MM.1S (cell line): ENCODE results near the gene LDLRAD3.

ENCODE experiments used
- DNase-seq: peaks from one replicate; pipeline ENCODE4 v3.0.0-alpha.2; 2015
- H2AFZ ChIP-seq: fragments of 300-600 bp; sonication (generic); 2 replicates; pipeline ENCODE4 v1.6.0; 2016; ENCODE audit warnings: antibody characterized with exemption, low read length
- H3F3A ChIP-seq: fragments of 300-600 bp; sonication (generic); 2 replicates; pipeline ENCODE4 v1.6.1; 2016; ENCODE audit warnings: mild to moderate bottlenecking, antibody characterized with exemption, low read length, moderate library complexity, mixed read lengths; ENCODE audit not compliant: insufficient read depth
- H3K27ac ChIP-seq: fragments of 300-600 bp; sonication (generic); 2 replicates; pipeline ENCODE4 v1.5.1; 2016; ENCODE audit warnings: mild to moderate bottlenecking, low read length
- H3K27me3 ChIP-seq: fragments of 300-600 bp; sonication (generic); replicated peaks from 2 replicates; pipeline ENCODE4 v1.6.0; 2016; ENCODE audit warnings: low read length; ENCODE audit not compliant: insufficient read depth
- H3K36me3 ChIP-seq: fragments of 300-600 bp; sonication (generic); replicated peaks from 2 replicates; pipeline ENCODE4 v1.6.1; 2016; ENCODE audit warnings: mild to moderate bottlenecking, low read length, mixed read lengths; ENCODE audit not compliant: insufficient read depth
- H3K4me1 ChIP-seq: fragments of 300-600 bp; sonication (generic); 2 replicates; pipeline ENCODE4 v1.6.1; 2016; ENCODE audit warnings: low read length, mixed read lengths
- H3K4me2 ChIP-seq: fragments of 300-600 bp; sonication (generic); 2 replicates; pipeline ENCODE4 v1.6.0; 2016; ENCODE audit warnings: low read depth, low read length
- H3K4me3 ChIP-seq: fragments of 300-600 bp; sonication (generic); 2 replicates; pipeline ENCODE4 v1.5.1; 2016; ENCODE audit warnings: low read length, mixed read lengths
- H3K79me2 ChIP-seq: fragments of 300-600 bp; sonication (generic); 2 replicates; pipeline ENCODE4 v1.6.1; 2016; ENCODE audit warnings: mixed run types, low read length, mixed read lengths
- H3K9ac ChIP-seq: fragments of 300-600 bp; sonication (generic); 2 replicates; pipeline ENCODE4 v1.6.1; 2016; ENCODE audit warnings: low read length, mixed read lengths
- H3K9me2 ChIP-seq: fragments of 300-600 bp; sonication (generic); replicated peaks from 2 replicates; pipeline ENCODE4 v1.6.1; 2016; ENCODE audit warnings: mild to moderate bottlenecking, low read length, mixed read lengths; ENCODE audit not compliant: insufficient read depth
- H3K9me3 ChIP-seq: fragments of 300-600 bp; sonication (generic); replicated peaks from 2 replicates; pipeline ENCODE4 v1.6.1; 2016; ENCODE audit warnings: mild to moderate bottlenecking, low read length, mixed read lengths; ENCODE audit not compliant: insufficient read depth
- H4K20me1 ChIP-seq: fragments of 300-600 bp; sonication (generic); 2 replicates; pipeline ENCODE4 v1.6.1; 2016; ENCODE audit warnings: mild to moderate bottlenecking, low read length, moderate library complexity, mixed read lengths; ENCODE audit not compliant: insufficient read depth
- EZH2 ChIP-seq: fragments of 300-600 bp; sonication (generic); optimal IDR thresholded peaks from 2 replicates; pipeline ENCODE3; 2017; ENCODE audit warnings: low read depth, mild to moderate bottlenecking, antibody characterized with exemption, low read length, mixed read lengths
- EZH2phosphoT487 ChIP-seq: fragments of 300-600 bp; sonication (generic); IDR thresholded peaks from 2 replicates; pipeline ENCODE4 v1.6.1; 2018; ENCODE audit warnings: antibody characterized with exemption, low read length
- TF ChIP-seq, protein P1 (sequence below): fragments of 300-600 bp; sonication (generic); IDR thresholded peaks from 2 replicates; pipeline ENCODE4 v1.5.1; 2016; ENCODE audit warnings: antibody characterized with exemption, low read length, mixed read lengths

LDLRAD3 gene

GRCh38 chr11:36109590-36109849, 165.7 kb downstream of the LDLRAD3 start:
- H3K9me3 ChIP-seq = no peaks in the 10 kb centered on the region
- peaks cover 15% of the 10 kb centered on the region; the same call in 1 of the 2 replicates for H3F3A ChIP-seq
- H3K4me3 ChIP-seq = no peak overlapping the region
- peak overlapping the region; percentile 76; the same call in 1 of the 2 replicates for H3K27ac ChIP-seq
- no peak overlapping the region for H3K9ac ChIP-seq
- no peak for DNase-seq
- peaks cover 19% of the 10 kb centered on the region for H3K4me1 ChIP-seq
- no peaks in the 10 kb centered on the region for H3K27me3 ChIP-seq
- no peaks in the 10 kb centered on the region for H3K79me2 ChIP-seq
- H3K4me2 ChIP-seq = peak overlapping the region; percentile 66
- TF ChIP-seq EZH2 (no peak), EZH2phosphoT487 (no peak)
- TF ChIP-seq, protein P1, sequence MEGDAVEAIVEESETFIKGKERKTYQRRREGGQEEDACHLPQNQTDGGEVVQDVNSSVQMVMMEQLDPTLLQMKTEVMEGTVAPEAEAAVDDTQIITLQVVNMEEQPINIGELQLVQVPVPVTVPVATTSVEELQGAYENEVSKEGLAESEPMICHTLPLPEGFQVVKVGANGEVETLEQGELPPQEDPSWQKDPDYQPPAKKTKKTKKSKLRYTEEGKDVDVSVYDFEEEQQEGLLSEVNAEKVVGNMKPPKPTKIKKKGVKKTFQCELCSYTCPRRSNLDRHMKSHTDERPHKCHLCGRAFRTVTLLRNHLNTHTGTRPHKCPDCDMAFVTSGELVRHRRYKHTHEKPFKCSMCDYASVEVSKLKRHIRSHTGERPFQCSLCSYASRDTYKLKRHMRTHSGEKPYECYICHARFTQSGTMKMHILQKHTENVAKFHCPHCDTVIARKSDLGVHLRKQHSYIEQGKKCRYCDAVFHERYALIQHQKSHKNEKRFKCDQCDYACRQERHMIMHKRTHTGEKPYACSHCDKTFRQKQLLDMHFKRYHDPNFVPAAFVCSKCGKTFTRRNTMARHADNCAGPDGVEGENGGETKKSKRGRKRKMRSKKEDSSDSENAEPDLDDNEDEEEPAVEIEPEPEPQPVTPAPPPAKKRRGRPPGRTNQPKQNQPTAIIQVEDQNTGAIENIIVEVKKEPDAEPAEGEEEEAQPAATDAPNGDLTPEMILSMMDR = no peak
- no peaks in the 10 kb centered on the region for H3K9me2 ChIP-seq
- no peaks in the 10 kb centered on the region for H4K20me1 ChIP-seq
- no peaks in the 10 kb centered on the region for H3K36me3 ChIP-seq
- no peak overlapping the region for H2AFZ ChIP-seq

GRCh38 chr11:36109850-36110606, 166.2 kb downstream of the LDLRAD3 start:
- H3K27ac ChIP-seq = peak overlapping the region; percentile 76
- peak overlapping the region; percentile 40 for H2AFZ ChIP-seq
- no peaks in the 10 kb centered on the region for H3K27me3 ChIP-seq
- no peaks in the 10 kb centered on the region for H3K79me2 ChIP-seq
- H3K4me2 ChIP-seq = peak overlapping the region; percentile 66
- peak overlapping the region; percentile 29; the same call in 1 of the 2 replicates for H3K9ac ChIP-seq
- no peaks in the 10 kb centered on the region for H3K36me3 ChIP-seq
- H3K9me2 ChIP-seq = no peaks in the 10 kb centered on the region
- TF ChIP-seq, protein P1 = no peak
- TF ChIP-seq EZH2 = no peak
- TF ChIP-seq EZH2phosphoT487 = no peak
- H3F3A ChIP-seq = peaks cover 15% of the 10 kb centered on the region; the same call in 1 of the 2 replicates
- H3K4me3 ChIP-seq = peak overlapping the region; percentile 29
- H3K4me1 ChIP-seq = peaks cover 19% of the 10 kb centered on the region
- H3K9me3 ChIP-seq = no peaks in the 10 kb centered on the region
- DNase-seq = peak; percentile 79
- H4K20me1 ChIP-seq = no peaks in the 10 kb centered on the region

GRCh38 chr11:36110668-36111410, 167.0 kb downstream of the LDLRAD3 start:
- H3F3A ChIP-seq = peaks cover 15% of the 10 kb centered on the region; the same call in 1 of the 2 replicates
- H3K9ac ChIP-seq = peak overlapping the region; percentile 29; the same call in 1 of the 2 replicates
- H3K27me3 ChIP-seq = no peaks in the 10 kb centered on the region

More at GRCh38 chr11:36110668-36111410, 167.0 kb downstream of the LDLRAD3 start:
- DNase-seq = no peak
- Histone ChIP-seq H3K27ac (peak overlapping the region; percentile 76; the same call in 1 of the 2 replicates), H4K20me1 (no peaks in the 10 kb centered on the region), H3K36me3 (no peaks in the 10 kb centered on the region), H3K4me2 (peak overlapping the region; percentile 66), H3K4me1 (peaks cover 19% of the 10 kb centered on the region), H2AFZ (peak overlapping the region; percentile 40), H3K4me3 (peak overlapping the region; percentile 29), H3K9me3 (no peaks in the 10 kb centered on the region), H3K79me2 (no peaks in the 10 kb centered on the region), H3K9me2 (no peaks in the 10 kb centered on the region)
- TF ChIP-seq EZH2phosphoT487 (no peak), EZH2 (no peak)
- TF ChIP-seq, protein P1 = no peak
